ENCODE data around the gene HSPB7. TPM values are rescaled to one million over a fixed set of nuclear protein-coding genes. Genes with fewer than 3 reads are reported as not detected.

HSPB7 gene
- polyA plus RNA-seq, 1 donor (not counting 4 experiments of a cell fraction or from before 2014, with no cell fraction given) = 0.05 TPM

DNA sequence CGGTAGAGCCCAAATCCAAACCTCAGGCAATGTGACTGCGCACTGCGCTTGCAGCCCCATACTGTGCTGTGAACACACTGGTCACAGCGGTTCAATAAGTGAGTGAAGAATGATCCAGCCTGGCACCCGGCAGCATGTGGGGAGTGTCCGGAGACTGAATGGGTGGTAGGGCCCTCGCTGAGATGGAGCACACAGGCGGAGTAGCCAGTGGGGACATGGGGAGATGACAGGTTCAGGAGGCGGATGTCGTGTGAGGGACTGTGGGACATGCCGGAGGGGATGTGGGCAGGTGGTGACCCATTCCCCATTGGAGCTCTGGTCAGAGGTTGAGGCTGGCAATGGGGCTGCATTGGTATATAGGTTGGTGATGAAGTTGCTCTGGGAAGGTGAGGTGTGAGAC is 8.2 kb downstream of the HSPB7 start:
- Histone ChIP-seq H3K9me3 (ENCODE audit: control insufficient read depth, low read depth, low read length) (no peaks in the 10 kb centered on the region), H2AFZ (ENCODE audit: control insufficient read depth, low read length) (no peak overlapping the region), H3K36me3 (ENCODE audit: control insufficient read depth in 2 of 2, extremely low read depth in 1 of 2, insufficient read depth in 2 of 2, low read length in 2 of 2) (no peaks in the 10 kb centered on the region), H3K27me3 (ENCODE audit: control insufficient read depth, extremely low read depth, insufficient read depth, low read length) (no peaks in the 10 kb centered on the region), H3K79me2 (ENCODE audit: control insufficient read depth, insufficient read depth, low read length) (no peaks in the 10 kb centered on the region), H3K9me1 (ENCODE audit: control insufficient read depth, extremely low read depth, insufficient read depth, low read length) (no peaks in the 10 kb centered on the region), H3K4me3 (ENCODE audit: control insufficient read depth in 2 of 3, extremely low read depth in 1 of 3, insufficient read depth in 2 of 3, low read depth in 1 of 3, low read length in 3 of 3) (no peak overlapping the region), H3K4me2 (ENCODE audit: control insufficient read depth, extremely low read depth, insufficient read depth, low read depth, low read length) (no peak overlapping the region), H4K20me1 (ENCODE audit: control insufficient read depth, extremely low read depth, insufficient read depth, low read length) (no peaks in the 10 kb centered on the region), H3K27ac (ENCODE audit: control insufficient read depth, insufficient read depth, low read length) (no peak overlapping the region), H3K4me1 (ENCODE audit: control insufficient read depth, extremely low read depth, insufficient read depth, low read length) (peaks cover 17% of the 10 kb centered on the region), H3K9ac (ENCODE audit: control insufficient read depth, extremely low read depth, insufficient read depth, low read length) (no peak overlapping the region)
- FAIRE-seq (no peak), DNase-seq (ENCODE audit: low read depth, low spot score) (no peak)
- TF ChIP-seq, protein P1, sequence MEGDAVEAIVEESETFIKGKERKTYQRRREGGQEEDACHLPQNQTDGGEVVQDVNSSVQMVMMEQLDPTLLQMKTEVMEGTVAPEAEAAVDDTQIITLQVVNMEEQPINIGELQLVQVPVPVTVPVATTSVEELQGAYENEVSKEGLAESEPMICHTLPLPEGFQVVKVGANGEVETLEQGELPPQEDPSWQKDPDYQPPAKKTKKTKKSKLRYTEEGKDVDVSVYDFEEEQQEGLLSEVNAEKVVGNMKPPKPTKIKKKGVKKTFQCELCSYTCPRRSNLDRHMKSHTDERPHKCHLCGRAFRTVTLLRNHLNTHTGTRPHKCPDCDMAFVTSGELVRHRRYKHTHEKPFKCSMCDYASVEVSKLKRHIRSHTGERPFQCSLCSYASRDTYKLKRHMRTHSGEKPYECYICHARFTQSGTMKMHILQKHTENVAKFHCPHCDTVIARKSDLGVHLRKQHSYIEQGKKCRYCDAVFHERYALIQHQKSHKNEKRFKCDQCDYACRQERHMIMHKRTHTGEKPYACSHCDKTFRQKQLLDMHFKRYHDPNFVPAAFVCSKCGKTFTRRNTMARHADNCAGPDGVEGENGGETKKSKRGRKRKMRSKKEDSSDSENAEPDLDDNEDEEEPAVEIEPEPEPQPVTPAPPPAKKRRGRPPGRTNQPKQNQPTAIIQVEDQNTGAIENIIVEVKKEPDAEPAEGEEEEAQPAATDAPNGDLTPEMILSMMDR (optimal IDR thresholded peaks at IDR 0.05 in 1 of 3, IDR thresholded peaks at IDR 0.05 in 1 of 3, conservative IDR thresholded peaks at IDR 0.05 in 1 of 3; ENCODE audit: extremely low read depth in 1 of 3, insufficient read depth in 2 of 3, low read length in 3 of 3) = no peak
- TF ChIP-seq EZH2 (IDR thresholded peaks at IDR 0.05; ENCODE audit: low read length) = no peak
- dilution Hi-C loops (cut with MboI; ENCODE audit: extremely low pct_ligation_motif_present, low sequenced_read_pairs) = no loop called here

DNA sequence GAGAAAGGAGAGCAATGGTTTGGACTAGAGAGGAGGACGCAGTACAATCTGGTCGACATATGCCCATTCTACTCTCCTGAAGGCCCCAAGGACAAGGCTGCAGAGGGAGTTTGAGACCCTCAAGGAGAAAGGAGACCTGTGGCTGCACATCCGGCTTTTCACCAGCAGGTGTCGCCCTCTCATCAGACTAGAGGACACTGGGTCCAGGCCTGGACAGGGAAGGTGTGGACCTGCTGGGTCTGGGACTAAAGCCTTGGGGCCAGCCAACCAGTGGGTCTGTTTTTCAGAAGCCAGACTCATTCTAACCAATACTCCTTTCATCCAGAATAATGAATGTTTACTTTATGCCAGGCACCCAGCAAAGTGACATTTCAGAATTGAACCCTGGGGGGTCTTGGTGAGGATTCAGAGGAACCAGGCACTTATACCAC is 8.8 kb downstream of the HSPB7 start:
- Histone ChIP-seq H3K79me2 (ENCODE audit: control insufficient read depth, insufficient read depth, low read length) (no peaks in the 10 kb centered on the region), H3K9ac (ENCODE audit: control insufficient read depth, extremely low read depth, insufficient read depth, low read length) (no peak overlapping the region), H3K27me3 (ENCODE audit: control insufficient read depth, extremely low read depth, insufficient read depth, low read length) (no peaks in the 10 kb centered on the region), H4K20me1 (ENCODE audit: control insufficient read depth, extremely low read depth, insufficient read depth, low read length) (no peaks in the 10 kb centered on the region), H3K4me2 (ENCODE audit: control insufficient read depth, extremely low read depth, insufficient read depth, low read depth, low read length) (no peak overlapping the region), H3K27ac (ENCODE audit: control insufficient read depth, insufficient read depth, low read length) (no peak overlapping the region), H3K4me1 (ENCODE audit: control insufficient read depth, extremely low read depth, insufficient read depth, low read length) (peaks cover 17% of the 10 kb centered on the region), H2AFZ (ENCODE audit: control insufficient read depth, low read length) (peak overlapping the region; percentile 10), H3K9me3 (ENCODE audit: control insufficient read depth, low read depth, low read length) (no peaks in the 10 kb centered on the region), H3K36me3 (ENCODE audit: control insufficient read depth in 2 of 2, extremely low read depth in 1 of 2, insufficient read depth in 2 of 2, low read length in 2 of 2) (no peaks in the 10 kb centered on the region), H3K4me3 (ENCODE audit: control insufficient read depth in 2 of 3, extremely low read depth in 1 of 3, insufficient read depth in 2 of 3, low read depth in 1 of 3, low read length in 3 of 3) (no peak overlapping the region), H3K9me1 (ENCODE audit: control insufficient read depth, extremely low read depth, insufficient read depth, low read length) (no peaks in the 10 kb centered on the region)
- peak; percentile 46 for FAIRE-seq
- DNase-seq (ENCODE audit: low read depth, low spot score) = no peak
- dilution Hi-C loops (cut with MboI; ENCODE audit: extremely low pct_ligation_motif_present, low sequenced_read_pairs) = no loop called here
- TF ChIP-seq EZH2 (IDR thresholded peaks at IDR 0.05; ENCODE audit: low read length) = no peak
- TF ChIP-seq, protein P1 (optimal IDR thresholded peaks at IDR 0.05 in 1 of 3, IDR thresholded peaks at IDR 0.05 in 1 of 3, conservative IDR thresholded peaks at IDR 0.05 in 1 of 3; ENCODE audit: extremely low read depth in 1 of 3, insufficient read depth in 2 of 3, low read length in 3 of 3) = peak; percentile 95 to 99 (median 95)
